Heart right ventricle (tissue), 16 donors: Measurements from ENCODE around the gene ZFP36L1. TPM values are rescaled to one million over a fixed set of nuclear protein-coding genes. Genes with fewer than 3 reads are reported as not detected.
A peak's percentile ranks its signal among the peaks of the same experiment; 100 is the strongest.

Experiments used
- ATAC-seq, 8 donors: fragments of 200-7000 bp; cut with Tn5 transposase; one replicate each; pipeline ENCODE4 v1.9.1; 2020; ENCODE audit warnings: mild to moderate bottlenecking in 8 of 8, moderate library complexity in 8 of 8, moderate number of reproducible peaks in 1 of 8
- DNase-seq, 2 donors: peaks; one replicate each; pipeline ENCODE4 v3.0.0-alpha.2; 2020
- H3K27ac ChIP-seq, 10 donors: fragments of 200-600 bp; sonication (generic) in 2 of 10; one replicate each; pipeline versions ENCODE4 v1.5.0 to v1.8.0; 2020 to 2022; ENCODE audit warnings: mild to moderate bottlenecking in 3 of 10
- H3K27me3 ChIP-seq, 7 donors: fragments of 200-600 bp; one replicate each; pipeline ENCODE4 v1.8.0; 2021 to 2022; ENCODE audit warnings: mild to moderate bottlenecking in 2 of 7
- H3K36me3 ChIP-seq, 9 donors: fragments of 200-600 bp; sonication (generic) in 1 of 9; one replicate each; pipeline versions ENCODE4 v1.5.0 to v1.8.0; 2020 to 2022; ENCODE audit warnings: mild to moderate bottlenecking in 2 of 9
- H3K4me1 ChIP-seq, 9 donors: fragments of 200-600 bp; sonication (generic) in 1 of 9; one replicate each; pipeline versions ENCODE4 v1.5.0 to v1.8.0; 2020 to 2022; ENCODE audit warnings: mild to moderate bottlenecking in 4 of 9
- H3K4me3 ChIP-seq, 10 donors: fragments of 200-600 bp; sonication (generic) in 2 of 10; one replicate each; pipeline versions ENCODE4 v1.5.0 to v1.8.0; 2020 to 2022; ENCODE audit warnings: mild to moderate bottlenecking in 7 of 10, moderate library complexity in 2 of 10
- H3K9me3 ChIP-seq, 11 donors: fragments of 200-600 bp in 10 of 11; sonication (generic) in 2 of 11; one replicate each; pipeline versions ENCODE4 v1.5.0 to v1.8.0; 2013 to 2022; ENCODE audit warnings: mild to moderate bottlenecking in 2 of 11, control low read depth in 1 of 11, moderate library complexity in 1 of 11
- WGBS, 2 donors: extraction: QIAGEN DNeasy Blood & Tissue Kit; methylation state at CpG; one replicate each; pipeline ENCODE4 v1.1.7; 2013; ENCODE audit warnings: inconsistent platforms in 1 of 2; 5-methylcytosine and 5-hydroxymethylcytosine counted together
- intact Hi-C, 10 donors: fragments of 100-400 bp; cut with DNase I; formaldehyde crosslinking; loops; one replicate each; pipeline versions ENCODE4 v1.11.1 to v1.14.2; 2022
- polyA plus RNA-seq, 2 donors: library from polyadenylated mRNA; stranded (reverse); fragments of 200-250 nt; gene quantifications; one replicate each; pipeline ENCODE4 v1.2.3, GENCODE V29; 2013
- total RNA-seq, 10 donors: library from RNA; stranded (reverse); fragmentation: NEBNext Ultra II Directional in 3 of 10; extraction: Animal tissue kit (Norgen Biotek cat#: 25700) in 3 of 10; gene quantifications; one replicate each; pipeline versions ENCODE4 v1.2.1 to v1.2.4, GENCODE V29; 2021 to 2023
- TF ChIP-seq, protein P1 (sequence below), 9 donors: fragments of 200-600 bp; sonication (generic) in 2 of 9; IDR thresholded peaks; one replicate each; pipeline versions ENCODE4 v1.5.0 to v1.8.0; 2021 to 2022; ENCODE audit warnings: antibody characterized with exemption in 9 of 9, mild to moderate bottlenecking in 5 of 9, moderate library complexity in 1 of 9
- donor health status: Arrhythmogenic right ventricular cardiomyopathy.
- donor health status: ischemic (EF 13 %, LVEDD 7.1; RV severe dilation, severe dysfunction).
- donor health status: healthy with polysubstance abuse.
- donor health status: DM: no; HTN: yes; CAD: no.
- donor health status: DM: no; HTN: no; CAD: no.
- donor health status: ischemic (EF 25% LVEDD 6.9; RV normal size, moderate dysfunction).
- donor health status: ischemic (EF 25% LVEDD 5.7; RV mildly dilated, moderate dysfunction).
- donor health status: healthy.
- donor health status: DM: yes; HTN: yes; CAD: no.
- donor health status: Ischemic cardiomyopathy.
- donor health status: ischemic (EF 35%, LVEDD 5.7; RV mildly dilated, moderate dysfunction).
- donor health status: nonischemic (EF 11% LVEDD 7.7; RV severe dilation, severe dysfunction).
- donor health status: DM: yes; HTN: yes; CAD: no.
- donor health status: PGD.
- donor health status: ischemic (EF 29% LVEDD 5.4; RV normal size, mild dysfunction).
- donor health status: nonischemic (EF 23%, LVEDD 6.1; RV moderate dilation, normal function).

The ZFP36L1 gene
- total and polyA plus RNA-seq, 12 donors, result 40.8 to 127 (median 53.1) TPM

DNA sequence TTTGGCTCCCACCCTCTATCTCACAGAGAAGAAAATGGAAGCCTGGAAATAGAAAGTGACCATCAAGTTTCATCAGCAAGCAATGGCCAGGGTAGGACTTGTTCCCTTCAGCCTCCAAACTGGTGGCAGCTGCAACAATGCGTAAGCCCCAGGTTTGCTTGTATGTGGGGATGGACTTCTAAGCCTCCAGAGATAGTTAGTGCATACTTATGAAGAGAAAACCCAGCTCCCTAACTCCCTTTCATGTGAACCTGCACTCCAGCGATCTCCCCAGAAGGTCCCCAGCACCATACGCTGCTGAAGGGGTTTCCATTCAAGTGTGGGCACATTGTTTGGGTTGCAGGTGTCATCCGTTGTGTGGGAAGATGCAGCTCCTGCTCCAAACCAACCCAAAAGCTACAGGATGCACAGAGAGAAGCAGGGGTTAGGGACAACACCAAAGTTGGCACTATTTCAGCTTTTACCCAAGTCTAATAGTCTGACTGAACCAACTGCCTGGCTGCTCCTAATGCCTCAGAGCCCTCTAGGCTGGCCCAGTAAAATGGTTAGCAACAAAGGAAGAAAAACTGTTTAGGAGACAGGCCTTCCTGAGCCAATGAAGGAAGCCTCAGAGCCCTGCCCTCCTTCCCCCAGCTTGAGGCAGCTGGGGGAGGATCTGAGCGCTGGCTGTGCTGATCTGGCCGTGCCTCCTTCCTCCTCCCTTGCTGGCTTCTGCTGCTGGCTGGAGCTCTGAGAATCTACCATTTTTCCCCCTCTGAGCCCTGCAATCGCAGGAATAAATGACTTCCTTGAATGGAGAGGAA is 12.3 kb downstream of the ZFP36L1 start:
- Histone ChIP-seq H3K27me3 (no peaks in the 10 kb centered on the region), H3K27ac (peak overlapping the region in 9 of 10 donors; percentile 9 to 88 (median 62)), H3K36me3 (no peaks in the 10 kb centered on the region), H3K9me3 (peaks cover 0 to 2% (median 0%) of the 10 kb centered on the region in 11 donors), H3K4me1 (peaks cover 9 to 60% (median 46%) of the 10 kb centered on the region in 9 donors), H3K4me3 (peak overlapping the region in 2 of 10 donors; percentile 7 to 22)
- DNase-seq (peak; percentile 70 to 74), ATAC-seq (peak; percentile 66 to 91 (median 85))
- TF ChIP-seq, protein P1, sequence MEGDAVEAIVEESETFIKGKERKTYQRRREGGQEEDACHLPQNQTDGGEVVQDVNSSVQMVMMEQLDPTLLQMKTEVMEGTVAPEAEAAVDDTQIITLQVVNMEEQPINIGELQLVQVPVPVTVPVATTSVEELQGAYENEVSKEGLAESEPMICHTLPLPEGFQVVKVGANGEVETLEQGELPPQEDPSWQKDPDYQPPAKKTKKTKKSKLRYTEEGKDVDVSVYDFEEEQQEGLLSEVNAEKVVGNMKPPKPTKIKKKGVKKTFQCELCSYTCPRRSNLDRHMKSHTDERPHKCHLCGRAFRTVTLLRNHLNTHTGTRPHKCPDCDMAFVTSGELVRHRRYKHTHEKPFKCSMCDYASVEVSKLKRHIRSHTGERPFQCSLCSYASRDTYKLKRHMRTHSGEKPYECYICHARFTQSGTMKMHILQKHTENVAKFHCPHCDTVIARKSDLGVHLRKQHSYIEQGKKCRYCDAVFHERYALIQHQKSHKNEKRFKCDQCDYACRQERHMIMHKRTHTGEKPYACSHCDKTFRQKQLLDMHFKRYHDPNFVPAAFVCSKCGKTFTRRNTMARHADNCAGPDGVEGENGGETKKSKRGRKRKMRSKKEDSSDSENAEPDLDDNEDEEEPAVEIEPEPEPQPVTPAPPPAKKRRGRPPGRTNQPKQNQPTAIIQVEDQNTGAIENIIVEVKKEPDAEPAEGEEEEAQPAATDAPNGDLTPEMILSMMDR (IDR thresholded peaks at IDR 0.05), result no peak
- intact Hi-C loops, result loop anchor here in 6 of 10 donors (2.0 to 10.0 kb wide), 5 partner anchors 48 to 256 kb away; no protein-coding TSS in a partner anchor
- WGBS, 2 donors, result 58 to 59% methylated on average over 7 of the region's 7 CpGs

DNA sequence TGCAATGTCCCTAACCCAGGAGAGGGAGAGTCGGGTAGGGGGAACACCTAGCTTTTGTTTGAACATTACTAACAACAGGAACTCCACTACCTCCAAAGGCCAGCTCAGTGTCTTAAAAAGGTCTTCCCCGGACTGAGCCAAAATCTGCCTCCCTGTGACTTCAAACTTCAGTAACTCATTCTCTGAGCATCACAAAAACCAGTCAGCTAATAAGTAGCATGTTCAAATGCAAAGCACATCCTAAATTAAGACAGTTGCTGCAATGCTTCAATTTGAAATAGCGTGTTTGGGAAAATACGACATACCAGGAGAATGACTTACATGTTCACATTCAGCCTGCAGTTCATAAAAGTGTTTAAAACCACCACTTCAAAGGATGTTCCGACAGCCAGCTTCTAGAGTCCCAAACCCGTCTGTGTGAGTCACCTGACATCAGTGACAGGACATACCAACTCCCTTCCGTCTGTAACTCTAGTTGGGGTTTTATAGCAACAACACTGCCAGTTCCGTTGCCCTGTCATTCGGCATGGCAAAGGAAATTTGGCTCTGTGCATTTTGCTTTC is 13.0 kb downstream of the ZFP36L1 start:
- 74 to 79% methylated on average over 9 of the region's 9 CpGs for WGBS, 2 donors
- ATAC-seq, result no peak
- Histone ChIP-seq H3K9me3 (peaks cover 0 to 9% (median 2%) of the 10 kb centered on the region in 11 donors), H3K4me3 (peak overlapping the region in 1 of 10 donors; percentile 22), H3K27ac (peak overlapping the region in 8 of 10 donors; percentile 9 to 88 (median 62)), H3K27me3 (no peaks in the 10 kb centered on the region), H3K4me1 (peaks cover 9 to 58% (median 46%) of the 10 kb centered on the region in 9 donors), H3K36me3 (no peaks in the 10 kb centered on the region)
- DNase-seq, result no peak
- TF ChIP-seq, protein P1 (IDR thresholded peaks at IDR 0.05), result no peak
- intact Hi-C loops, result loop anchor here in 6 of 10 donors (2.0 to 10.0 kb wide), 5 partner anchors 48 to 255 kb away; no protein-coding TSS in a partner anchor

DNA sequence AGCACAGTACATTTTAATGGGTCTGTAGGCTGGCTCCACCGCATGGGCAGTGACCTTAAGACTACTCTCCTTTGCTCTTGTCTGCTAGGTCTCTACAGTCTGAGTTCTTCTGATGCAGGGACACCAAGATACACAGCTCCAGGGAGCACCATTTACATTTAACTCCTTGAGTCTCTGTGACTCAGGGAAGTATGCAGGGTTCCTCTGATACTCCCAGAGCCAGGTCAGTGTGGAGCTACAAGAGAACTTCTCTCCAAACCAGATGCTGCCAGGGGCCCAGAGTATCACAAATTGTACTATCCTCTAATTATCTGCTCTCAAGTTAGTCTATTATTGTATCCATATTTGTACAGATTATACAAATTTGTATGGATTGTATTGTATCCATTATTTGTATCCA is 15.2 kb downstream of the ZFP36L1 start:
- TF ChIP-seq, protein P1 (IDR thresholded peaks at IDR 0.05), result no peak
- Histone ChIP-seq H3K36me3 (no peaks in the 10 kb centered on the region), H3K4me3 (no peak overlapping the region), H3K27me3 (no peaks in the 10 kb centered on the region), H3K9me3 (peaks cover 0 to 11% (median 2%) of the 10 kb centered on the region in 11 donors), H3K27ac (no peak overlapping the region), H3K4me1 (peaks cover 9 to 71% (median 49%) of the 10 kb centered on the region in 9 donors)
- DNase-seq, result no peak
- WGBS, 2 donors, result 95 to 100% methylated on average over 1 of the region's 1 CpG
- intact Hi-C loops, result no loop called here
- ATAC-seq, result no peak

DNA sequence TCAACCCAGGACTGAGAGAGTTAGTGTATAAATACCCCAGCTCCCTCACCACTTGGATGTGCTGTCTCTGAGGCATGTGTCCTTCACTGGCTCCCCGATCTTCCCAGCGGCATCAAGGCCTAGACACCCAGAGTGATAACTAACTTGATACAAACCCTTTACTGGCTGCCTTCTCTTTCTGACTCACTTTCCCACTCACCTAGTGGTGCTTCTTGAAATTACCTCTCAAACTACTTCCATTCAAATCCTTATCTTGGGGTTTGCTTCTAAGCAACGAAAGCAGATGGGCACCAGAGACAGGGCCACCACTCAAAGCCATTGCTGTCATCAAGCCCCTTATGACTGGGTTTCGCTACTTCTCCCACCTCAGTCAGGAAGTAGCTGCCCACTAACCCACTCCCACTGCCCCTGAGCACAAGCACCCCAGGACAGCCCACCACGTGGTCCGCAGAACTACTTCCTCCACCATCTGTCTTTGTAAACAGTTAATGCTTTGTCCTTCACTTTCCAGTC is 17.2 kb downstream of the ZFP36L1 start:
- peaks cover 0 to 11% (median 2%) of the 10 kb centered on the region in 11 donors for H3K9me3 ChIP-seq
- 88 to 92% methylated on average over 6 of the region's 6 CpGs for WGBS, 2 donors
- TF ChIP-seq, protein P1 (IDR thresholded peaks at IDR 0.05), result no peak
- H3K27ac ChIP-seq, result no peak overlapping the region
- ATAC-seq, result no peak
- H3K4me3 ChIP-seq, result no peak overlapping the region
- peaks cover 8 to 71% (median 45%) of the 10 kb centered on the region in 9 donors for H3K4me1 ChIP-seq
- no peaks in the 10 kb centered on the region for H3K36me3 ChIP-seq
- intact Hi-C loops, result no loop called here
- H3K27me3 ChIP-seq, result no peaks in the 10 kb centered on the region
- DNase-seq, result no peak
